Kidney glomerular epithelial cell (primary cell): ENCODE measurements around the gene GATAD2B.
A peak's percentile ranks its signal among the peaks of the same experiment; 100 is the strongest.
"Not testable (repeated sequence)": the region's sequence is repeated elsewhere in the genome, so short reads cannot be mapped to it uniquely, and the experiment has no call there.

ENCODE experiments used
- DNase-seq: peaks from one replicate; lab custom pipeline; 2025; lab: John Stamatoyannopoulos, UW

The GATAD2B gene

DNA sequence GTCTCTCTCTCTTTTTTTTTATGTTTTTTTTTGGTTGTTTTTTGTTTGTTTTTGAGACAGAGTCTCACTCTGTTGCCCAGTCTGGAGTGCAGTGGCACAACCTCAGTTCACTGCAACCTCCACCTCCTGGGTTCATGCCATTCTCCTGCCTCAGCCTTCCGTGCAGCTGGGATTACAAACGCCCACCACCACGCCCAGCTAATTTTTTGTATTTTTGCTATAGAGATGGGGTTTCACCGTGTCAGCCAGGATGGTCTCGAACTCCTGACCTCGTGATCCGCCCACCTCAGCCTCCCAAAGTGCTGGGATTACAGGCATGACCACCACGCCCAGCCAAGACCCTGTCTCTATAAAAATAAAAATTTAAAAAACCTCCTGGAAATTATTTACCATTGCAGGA lies 88.8 kb downstream of the GATAD2B start:
- DNase-seq = not testable (repeated sequence)

DNA sequence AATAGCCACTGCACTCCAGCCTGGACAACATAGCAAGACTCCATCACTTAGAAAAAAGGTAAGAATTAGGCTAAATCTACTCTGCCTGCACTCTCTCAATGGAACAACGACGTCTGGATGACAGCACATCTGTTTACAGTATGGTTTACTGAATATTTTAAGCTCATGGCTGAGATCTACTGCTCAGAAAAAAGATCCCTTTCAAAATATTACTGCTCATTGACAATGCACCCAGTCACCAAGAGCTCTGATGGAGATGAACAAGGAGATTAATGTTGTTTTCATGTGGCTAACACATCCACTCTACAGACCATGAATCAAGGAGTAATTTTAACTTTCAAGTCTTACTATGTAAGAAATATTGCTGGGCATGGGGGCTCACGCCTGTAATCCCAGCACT lies 89.6 kb downstream of the GATAD2B start:
- DNase-seq = no peak

DNA sequence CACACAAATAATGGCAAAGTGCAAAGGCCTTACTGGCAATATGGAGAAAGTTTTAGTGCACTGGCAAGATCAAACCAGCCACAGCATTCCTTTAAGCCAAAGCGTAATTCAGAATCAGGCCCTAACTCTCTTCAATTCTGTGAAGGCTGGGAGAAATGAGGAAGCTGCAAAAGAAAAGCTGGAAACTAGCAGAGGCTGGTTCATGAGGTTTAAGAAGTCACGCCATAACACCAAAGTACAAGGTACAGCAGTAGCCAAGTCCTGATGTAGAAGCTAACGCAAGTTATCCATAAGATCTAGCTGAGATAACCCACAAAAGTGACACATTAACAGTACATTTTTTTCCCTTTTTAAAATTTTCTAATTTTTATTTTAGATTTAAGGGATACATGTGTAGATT lies 90.5 kb downstream of the GATAD2B start:
- DNase-seq = no peak

DNA sequence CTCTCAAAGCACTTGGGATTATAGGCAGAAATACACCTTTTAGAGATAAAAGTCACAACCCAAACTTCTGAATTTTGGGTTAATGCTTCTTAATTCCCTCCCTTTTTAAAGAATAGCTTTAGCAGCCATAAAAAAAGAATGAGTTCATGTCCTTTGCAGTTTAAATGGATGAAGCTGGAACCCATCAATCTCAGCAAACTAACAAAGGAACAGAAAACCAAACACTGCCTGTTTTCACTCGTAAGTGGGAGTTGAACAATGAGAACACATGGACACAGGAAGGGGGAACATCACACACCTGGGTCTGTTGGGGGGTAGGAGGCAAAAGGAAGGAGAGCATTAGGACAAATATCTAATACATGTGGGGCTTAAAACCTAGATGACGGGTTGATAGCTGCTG lies 91.7 kb downstream of the GATAD2B start:
- DNase-seq = no peak

DNA sequence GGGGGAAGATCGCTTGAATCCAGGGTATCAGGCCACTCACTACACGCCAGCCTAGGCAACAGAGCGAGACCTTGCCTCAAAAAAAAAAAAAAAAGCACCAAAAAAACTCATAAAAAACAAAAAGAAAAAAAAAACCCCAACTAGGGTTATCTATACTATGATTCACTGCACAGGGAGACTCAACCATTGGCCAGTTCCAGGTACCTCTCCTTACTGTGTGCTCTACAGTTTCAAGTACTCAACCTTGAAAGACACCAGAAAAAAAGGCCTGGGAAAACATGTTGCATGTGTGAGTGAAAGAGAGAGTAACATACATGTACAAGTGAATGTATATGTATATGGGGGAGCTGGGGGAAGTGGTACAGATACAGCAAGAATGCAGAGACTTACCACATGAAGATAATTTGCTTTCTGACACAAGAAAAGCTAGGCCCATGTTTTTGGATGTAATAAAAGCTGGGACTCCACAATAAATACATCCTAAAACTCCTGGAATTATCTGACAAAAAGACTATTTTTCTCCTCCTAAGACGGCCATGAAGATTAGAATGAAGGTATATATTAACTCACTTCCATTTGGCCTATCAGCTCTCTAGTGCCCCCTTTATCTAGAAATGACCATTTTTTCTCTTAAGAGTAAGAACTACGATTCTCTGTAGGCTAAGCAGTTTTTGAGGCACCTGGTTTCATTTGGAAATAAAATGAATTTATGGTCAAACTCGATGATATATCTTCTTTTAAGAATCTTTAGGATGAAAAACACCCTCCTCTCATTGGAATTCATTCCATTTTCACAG lies 95.4 kb downstream of the GATAD2B start:
- DNase-seq = no peak

DNA sequence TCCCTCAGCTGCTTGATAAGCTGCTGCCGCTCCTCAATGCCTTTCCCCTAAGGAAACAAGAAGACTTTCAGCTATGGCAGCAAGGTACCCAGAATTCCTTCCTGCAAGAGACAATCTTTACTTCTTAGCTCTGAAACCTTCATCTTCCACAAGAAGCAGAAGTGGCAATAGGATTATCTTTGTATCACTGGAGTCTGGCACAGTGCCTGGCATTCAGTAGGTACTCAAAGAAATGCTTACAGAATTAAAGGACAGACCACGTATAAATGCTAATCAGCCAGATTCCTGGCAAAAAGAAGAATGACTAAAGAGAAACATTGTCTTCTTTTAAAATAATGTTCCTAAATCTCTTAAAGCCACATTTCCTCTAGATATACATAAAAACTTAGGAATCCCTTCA lies 103.9 kb downstream of the GATAD2B start:
- DNase-seq = no peak

DNA sequence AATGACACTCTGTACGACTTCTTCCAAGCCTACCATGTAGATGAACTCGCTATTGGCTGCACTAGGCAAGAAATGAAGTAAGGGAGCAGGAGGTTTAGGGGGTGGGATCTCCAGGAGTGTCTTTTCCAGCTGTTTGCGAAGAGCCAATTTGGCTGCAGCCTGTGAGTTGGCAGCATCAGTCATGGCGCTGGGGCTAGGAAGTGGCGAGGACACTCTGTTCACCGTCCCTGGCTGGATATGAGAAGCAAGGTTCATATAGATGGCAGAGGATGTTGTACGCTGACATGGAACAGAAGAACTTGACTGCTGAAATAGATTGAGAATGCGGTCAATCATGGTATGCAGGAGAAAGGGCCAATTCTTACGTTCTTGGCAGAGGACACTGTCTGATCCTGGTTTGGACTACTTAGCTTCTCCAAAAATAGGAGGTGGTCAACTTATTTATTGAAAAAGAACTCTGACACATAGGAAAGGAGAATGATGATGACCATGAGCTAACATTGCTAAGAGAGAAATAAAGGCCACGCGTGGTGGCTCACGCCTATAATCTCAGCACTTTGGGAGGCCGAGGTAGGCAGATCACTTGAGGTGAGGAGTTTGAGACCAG lies 106.4 kb downstream of the GATAD2B start:
- DNase-seq = no peak

DNA sequence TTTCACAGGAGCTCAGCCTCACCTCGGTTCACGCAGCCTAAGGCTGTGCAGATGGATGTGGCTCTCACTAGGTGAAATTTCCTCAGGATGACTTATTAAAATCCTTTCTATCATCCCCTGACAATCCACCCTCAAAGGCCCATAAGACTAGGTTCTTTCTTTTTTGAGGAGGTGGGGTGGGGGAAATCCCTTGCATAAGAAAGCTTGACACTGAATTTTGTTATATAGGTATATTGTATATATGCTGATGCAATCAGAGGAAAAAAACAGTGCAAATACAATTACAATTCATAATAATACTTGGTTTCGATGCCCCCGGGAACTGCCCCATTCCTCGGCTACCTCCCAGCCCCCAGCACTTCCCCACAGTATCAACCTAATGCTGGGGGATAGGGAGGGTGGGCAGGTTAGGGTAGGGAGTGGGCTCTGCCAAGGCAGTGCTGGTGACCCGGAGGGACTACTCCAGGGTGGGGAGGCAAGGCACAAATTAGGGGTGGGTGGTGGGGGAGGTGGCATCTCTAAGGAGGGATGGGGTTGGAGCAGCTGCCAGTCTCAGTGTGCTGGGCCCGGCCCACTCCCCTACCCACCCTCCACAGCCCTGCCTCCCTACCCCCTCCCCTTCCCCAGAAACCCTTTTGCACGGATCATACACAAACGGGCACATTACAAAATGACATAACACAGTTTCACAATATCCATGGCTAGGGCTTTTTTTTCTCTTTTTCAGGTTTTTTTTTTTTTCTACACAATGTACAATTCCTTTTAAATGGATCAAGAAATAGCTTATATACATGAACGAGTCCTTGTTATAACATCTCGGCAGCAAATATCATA lies 116.7 kb downstream of the GATAD2B start:
- DNase-seq = no peak

DNA sequence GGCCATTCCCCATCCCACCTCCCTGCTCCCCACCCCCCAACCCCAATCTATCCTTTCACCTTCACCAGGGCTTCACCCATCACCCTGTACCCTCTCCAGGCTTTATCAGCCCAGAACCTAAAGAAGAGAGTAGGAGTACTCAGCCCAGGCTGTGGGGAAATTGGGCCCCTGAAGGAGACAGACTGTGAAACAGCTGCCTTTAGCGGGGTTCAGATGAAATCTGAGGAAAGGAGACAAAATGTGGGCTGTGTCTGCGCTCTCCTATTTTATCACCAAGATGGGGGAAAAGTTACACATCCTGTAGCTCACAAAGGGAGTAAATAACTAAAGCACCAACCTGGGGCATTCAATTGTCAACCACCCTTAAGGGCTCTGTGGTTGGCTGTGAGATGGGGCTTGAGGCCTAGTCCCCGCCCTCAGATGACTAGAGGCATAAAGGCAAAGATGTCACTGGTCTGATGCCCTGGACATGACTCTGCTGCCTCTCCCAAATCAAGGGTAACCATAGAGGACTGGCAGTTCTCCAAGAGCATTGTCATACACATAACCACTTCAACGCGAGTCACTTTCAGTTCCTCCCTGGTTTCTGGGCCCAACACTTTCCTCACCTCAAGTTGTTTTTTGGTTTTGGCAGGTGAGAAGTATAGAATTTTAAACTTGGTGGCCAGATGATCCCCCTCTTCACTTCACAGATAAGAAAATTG lies 117.6 kb downstream of the GATAD2B start:
- peak; percentile 68 for DNase-seq

DNA sequence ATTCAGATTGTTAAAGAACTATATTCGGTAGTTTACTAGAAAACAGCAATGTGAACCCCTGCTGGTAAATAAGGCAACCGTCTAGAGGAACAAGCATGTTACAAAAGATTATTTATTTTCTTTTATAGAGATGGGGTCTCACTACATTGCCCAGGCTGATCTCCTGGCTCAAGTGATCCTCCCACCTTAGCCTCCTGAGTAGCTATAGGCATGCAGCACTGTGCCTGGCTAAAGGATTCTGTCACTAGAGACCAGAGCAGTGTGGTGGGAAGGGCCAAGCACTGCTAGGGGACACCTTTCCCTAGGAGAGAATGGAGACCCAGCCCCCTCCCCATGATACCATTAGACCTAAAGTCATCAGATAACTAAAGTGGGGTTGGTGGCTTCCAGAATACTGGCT lies 118.7 kb downstream of the GATAD2B start:
- DNase-seq = no peak

DNA sequence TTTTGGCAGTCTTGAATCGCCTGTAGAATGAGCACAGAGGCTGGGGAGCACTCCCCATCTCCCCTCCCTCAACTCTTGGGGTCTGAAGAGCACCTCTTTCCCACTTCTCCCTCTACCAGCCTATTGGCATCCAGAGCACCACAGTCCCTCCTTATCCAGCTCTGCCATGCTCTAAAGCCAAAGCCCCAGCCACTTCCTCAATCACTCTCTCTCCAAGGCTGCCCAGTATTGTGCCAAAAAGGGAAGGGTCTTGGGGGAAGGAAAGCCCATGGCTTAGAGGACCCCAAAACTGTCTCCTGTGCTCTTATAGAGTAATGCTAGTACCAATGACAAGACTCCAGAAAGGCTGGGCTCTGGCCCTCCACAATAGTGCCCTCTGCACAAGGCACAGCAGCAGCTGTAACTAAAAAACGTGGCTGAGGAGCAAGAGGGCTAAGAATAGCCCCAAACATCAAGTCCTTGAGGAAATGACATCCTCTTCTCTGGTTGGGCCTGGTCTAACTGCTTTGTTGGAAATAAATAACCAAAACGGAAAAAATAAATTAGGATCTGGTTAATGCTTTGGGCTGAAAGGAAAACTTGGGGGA lies 119.2 kb downstream of the GATAD2B start:
- DNase-seq = no peak

DNA sequence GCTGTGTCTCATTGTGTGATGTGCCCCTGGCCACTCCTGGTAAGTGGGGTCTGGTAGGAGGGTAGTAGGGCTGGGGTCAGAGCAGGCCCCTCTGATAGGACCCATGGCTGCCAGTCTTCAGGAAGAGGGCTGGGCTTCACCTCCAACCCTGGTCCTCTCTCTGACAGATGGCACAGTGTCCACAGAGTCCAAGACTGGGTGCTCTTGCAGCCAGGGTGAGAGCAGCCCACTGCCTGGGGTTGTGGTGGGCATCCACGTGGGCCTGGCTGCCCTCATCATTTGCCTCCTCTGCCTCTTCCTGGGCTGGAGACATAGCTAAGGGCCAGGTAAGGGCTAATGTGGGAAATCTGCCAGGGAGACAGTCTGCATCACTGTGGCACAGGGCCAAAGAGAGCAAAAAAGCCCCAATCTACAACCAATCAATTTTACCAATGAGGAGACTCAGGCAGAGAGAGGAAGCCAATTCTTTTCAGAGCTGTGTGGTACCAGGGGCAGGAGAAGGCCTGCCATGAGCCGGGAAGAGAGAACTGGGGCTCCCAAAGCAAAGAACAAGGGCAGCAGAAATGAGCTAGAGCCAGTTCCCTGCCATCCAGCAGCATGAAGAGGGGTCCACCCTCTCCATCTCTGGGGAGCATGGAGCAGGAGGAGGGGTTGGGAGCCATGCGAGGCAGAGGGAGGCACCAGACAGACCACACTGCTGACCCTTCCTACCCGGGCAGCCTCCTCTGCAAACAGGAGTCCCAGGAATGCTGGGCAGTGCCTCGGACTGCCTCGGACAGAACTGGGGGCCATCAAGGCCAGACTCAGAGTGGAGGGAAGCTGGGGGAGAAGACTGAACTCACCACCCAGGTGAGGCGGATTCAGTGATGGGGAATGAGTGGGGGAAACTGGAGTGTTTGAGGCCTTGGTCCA lies 120.7 kb downstream of the GATAD2B start:
- no peak for DNase-seq

DNA sequence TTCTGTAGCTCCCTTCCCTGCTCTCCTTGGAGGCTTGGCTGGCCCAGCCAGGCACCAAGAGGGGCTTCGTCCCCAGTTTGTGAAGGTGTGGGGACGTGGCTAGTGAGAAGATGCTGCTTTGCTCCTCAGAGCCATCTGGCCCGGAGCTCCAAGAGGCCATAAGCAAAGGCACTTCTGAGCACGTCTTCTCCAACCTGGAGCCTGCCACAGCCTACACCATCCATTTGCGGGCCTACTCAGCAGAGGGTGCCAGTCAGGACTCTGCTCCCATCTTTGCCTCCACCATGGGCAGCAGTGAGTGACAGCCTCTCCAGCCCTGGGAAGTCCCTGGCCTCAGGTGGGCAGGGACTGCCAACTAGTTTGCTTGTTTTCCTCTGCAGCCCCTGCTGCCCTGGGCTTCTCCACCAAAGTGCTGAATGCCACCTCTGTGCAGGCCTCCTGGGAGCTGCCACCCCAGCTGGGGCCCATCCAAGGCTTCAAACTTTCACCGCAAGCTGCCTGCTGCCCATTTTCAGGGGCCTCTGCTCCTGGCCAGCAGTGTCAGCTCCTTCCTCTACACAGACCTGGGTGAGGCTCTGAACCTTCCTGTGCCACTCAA lies 121.6 kb downstream of the GATAD2B start:
- DNase-seq = no peak

DNA sequence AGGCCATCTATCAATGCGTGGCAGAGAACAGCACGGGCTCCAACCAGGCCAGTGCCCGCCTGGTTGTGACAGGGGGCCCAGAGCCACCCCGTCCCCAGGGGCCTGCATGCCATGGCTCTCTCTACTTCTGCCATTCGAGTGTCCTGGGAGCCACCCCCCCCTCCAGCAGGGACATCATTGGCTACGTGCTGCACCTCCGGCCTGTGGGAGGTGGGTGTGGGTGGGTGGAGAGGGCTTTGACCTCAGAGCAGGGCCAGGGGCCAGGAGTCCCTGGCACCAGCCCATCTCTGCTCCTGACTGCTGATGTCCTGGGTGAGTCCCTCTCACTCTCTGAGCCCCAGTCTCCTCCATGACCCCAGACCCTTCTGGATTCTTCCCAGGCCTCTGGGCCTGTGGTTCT lies 122.3 kb downstream of the GATAD2B start:
- no peak for DNase-seq

DNA sequence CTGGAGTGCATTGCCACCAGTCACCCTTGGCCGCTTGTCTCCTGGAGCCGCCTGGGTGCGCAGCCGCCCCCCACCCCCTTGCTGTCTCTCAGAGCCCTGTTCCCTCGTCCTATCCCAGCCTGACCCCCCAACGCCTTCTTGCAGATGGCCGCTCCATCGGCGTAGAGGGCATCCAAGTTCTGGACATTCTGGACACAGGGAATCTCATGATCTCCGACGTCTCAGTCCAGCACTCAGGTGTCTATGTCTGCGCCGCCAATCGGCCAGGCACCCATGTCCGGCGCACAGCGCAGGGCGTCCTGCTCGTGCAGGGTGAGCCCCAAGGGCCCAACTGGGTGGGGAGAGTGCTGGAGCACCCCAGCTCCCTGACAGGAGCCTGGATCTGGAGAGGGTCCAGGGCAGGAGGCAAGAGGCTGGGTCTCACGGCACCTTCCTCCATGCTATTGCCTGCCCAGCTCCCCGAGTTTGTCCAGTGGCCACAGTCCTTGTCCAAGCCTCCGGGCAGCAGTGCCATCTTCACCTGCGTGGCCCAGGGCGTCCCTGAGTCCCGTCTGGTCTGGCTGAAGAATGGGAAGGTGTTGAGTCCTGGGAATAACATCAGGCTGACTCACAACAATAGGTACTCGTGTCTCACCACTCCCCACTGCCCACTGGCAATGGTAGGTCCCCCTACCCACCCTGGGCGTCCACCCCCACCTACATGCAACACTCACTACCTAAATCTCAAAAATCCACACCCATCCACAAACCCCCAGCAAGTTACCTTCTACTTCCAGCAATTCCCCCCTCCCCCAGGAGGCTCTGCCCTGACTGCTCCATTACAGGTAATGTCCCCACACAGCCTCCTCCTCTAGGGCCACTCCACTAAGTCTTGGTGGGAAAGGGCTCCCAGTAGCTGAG lies 123.0 kb downstream of the GATAD2B start:
- DNase-seq = no peak

DNA sequence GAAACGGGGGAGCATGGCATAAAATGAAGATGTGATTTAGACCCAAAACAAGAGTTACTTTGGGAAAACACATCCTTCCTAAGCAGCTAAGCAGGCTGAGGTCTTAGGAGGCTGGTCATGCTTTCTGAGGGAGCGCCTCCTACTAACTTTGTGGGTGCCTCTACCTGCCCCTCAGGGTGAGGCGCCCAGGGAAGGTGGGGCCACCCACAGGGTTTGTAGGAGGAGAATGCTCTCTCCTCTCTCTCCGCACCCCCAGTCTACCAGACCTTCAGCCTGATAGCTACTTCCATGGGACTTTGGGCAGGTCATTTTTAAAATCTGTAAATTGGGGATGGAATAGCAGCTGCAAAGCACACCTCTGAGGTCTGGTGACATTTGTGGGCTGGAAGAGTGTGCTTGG lies 123.8 kb downstream of the GATAD2B start:
- no peak for DNase-seq

DNA sequence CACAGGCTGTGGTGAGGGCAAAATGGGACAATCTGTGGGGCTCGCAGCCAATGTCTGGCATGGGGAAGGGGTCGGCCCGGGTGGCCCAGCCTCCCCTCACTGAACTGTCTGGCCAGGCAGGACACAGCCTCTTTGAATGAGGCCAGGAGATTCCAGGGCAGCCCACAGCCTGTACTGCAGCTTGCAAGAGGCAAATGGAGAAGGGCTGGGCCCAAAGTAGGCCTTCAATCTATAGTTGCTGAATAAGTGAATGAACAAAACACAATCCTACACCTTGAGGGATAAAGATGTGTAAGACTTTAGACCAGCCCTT lies 124.3 kb downstream of the GATAD2B start:
- DNase-seq = no peak

DNA sequence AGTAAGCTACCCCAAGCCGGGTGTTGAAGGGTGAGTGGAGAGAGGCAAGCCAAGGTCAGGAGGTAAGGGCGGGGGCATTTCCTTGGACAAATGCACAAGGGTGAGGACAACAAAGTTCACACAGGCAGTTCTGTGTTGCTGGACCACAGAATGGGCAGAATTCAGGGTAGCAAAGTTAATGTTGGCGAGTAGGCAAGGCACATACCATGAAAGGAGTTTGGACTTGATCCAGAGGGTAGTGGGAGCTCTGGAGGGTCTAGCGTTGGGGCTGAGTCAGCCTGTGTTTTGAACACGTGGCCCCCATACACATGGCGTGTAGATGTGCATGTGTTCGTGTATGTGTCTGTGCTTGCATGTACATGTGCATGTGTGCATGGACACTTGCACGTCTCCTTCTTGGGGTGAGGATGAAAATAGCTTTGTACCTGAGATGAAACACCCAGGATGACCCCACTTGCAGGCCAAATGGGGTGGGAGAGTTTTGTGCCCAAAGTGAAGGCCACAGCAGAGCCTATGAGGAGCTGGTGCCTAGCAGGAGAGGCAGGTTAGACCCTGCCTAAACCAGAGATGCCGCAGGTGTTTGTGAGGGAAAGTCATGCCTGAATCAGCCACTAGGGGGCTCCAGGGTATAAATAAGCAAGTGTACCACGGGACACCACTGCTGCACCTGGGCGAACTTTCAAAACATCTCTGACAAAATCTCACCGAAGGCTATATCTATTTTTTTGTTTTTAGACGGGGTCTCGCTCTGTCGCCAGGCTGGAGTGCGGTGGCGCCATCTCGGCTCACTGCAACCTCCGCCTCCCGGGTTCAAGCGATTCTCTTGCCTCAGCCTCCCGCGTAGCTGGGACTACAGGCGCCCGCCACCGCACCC lies 125.7 kb downstream of the GATAD2B start:
- peak; percentile 38 for DNase-seq
